ENCODE measurements around the gene THEM4.
"Not testable (repeated sequence)": the region's sequence is repeated elsewhere in the genome, so short reads cannot be mapped to it uniquely, and the experiment has no call there.

The THEM4 gene

DNA sequence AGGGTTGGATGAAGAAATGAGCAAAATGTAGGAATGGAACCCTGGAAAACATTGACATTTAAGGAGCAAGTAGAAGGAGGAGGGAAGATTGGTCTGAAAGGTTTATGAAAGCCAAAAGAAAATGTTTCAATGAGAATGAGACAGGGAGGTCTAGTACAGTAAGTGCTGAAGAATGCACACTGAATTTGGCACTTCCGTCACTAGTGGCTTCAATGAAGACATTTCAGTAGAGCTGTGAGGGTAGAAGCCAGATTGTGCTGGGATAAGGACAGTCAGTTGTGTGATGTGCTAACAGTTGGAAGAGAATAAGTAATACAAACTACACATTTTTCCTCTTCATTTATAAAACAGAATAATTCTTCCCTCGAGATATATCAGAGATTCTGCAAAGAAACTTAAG lies 17.1 kb downstream of the THEM4 start:
- DNase-seq: no peak

DNA sequence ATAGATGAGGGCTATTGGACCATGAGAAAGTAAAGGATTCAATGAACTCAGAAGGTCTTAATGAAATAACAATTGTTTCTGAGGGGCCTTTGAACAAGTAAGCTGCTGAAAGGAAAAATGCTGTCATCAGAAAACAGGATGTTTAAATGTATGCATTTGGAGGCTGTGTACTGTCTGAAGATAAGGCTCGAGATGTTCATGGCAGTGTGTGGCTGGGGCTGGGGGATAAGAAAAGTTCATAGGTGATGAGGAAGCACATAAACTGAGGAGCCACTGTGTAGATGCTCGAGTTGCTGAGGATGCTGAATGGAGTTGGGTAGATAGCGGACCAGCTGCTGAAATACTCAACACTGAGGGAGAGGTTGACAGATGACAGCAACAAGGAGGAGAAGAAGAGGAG lies 17.8 kb downstream of the THEM4 start:
- no peak for DNase-seq

DNA sequence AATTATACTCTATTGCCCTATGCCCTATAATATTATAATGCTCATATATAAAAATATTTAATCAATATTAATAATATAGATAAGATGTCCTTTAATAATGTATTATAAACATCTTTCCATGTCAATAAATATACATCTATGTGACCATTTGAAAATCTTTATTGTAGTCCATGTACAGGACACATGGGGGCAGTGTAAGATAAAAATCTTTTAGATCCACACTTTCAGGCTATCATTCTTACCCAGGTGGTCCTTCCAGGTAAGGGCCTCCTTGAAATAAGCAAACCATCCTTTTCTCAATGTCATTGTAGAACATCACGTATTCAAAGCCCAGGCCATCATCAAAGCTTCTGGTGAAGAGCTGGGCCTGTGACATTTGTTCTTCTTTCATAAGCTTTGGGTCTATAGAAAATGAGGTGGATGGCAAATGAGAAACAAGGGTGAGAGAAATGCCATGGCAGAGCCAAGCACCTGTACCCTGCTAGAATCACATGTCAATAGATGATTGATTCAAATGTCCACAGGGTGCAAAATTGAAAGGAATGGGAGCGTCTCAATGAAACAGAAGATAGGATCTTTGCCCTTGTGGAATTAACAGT lies 20.2 kb downstream of the THEM4 start:
- no peak for DNase-seq

DNA sequence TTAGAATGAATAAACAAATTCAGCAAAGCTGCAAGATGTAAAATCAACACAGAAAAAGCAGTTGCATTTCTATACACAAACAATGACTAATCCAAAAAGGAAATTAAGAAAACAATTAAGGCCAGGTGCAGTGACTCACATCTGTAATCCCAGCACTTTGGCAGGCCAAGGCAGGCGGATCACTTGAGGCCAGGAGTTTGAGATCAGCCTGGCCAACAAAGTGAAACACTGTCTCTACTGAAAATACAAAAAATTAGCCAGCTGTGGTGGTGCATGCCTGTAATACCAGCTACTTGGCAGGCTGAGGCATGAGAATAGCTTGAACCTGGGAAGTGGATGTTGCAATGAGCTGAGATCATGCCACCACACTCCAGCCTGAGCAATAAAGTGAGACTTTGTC lies 22.3 kb downstream of the THEM4 start:
- DNase-seq: no peak

DNA sequence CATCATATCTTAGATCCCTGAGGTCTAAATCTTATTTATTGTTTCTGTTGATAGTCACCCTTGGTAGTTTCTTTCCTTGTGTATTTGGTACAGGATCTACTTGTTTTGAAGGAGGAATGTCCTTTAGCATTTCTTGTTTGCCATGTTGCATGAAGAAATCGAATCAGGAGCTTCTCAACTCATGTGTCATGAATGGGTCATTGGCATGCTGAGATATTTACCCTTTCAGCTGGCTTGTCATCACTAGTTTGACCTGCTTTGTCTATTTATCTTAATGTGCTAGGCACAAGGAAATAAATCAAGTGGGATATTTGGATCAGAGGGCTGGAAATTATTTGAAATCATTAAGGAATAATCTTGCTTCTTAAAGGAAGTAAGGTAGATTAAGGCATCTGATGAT lies 23.8 kb downstream of the THEM4 start:
- DNase-seq: no peak

DNA sequence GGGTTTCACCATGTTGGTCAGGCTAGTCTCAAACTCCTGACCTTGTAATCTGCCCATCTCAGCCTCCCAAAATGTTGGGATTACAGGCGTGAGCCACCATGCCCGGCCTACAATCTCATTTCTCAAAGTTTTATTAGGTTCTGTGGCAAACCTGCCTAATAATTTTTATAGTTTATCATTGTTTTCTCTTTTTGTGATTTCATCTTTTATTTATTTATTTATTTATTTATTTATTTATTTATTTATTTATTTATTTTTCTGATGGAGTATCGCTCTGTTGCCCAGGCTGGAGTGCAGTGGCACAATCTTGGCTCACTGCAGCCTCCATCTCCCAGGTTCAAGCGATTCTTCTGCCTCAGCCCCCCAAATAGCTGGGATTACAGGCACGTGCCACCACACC lies 24.4 kb downstream of the THEM4 start:
- not testable (repeated sequence) for DNase-seq

DNA sequence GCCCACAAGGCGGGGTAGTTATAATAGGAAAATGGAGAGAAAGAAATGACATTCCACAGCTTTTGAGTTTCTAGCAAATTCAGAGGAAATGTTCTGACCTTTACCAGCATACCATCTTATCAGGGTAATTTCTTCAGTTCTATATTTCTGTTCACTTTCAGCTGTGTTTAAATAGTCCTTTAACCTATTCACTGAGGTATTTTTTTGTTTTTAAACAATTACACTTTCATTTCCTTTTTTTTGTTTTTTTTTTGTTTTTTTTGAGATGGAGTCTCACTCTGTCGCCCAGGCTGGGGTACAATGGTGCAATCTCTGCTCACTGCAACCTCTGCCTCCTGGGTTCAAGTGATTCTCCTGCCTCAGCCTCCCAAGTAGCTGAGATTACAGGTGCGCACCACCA lies 24.9 kb downstream of the THEM4 start:
- DNase-seq: not testable (repeated sequence)

DNA sequence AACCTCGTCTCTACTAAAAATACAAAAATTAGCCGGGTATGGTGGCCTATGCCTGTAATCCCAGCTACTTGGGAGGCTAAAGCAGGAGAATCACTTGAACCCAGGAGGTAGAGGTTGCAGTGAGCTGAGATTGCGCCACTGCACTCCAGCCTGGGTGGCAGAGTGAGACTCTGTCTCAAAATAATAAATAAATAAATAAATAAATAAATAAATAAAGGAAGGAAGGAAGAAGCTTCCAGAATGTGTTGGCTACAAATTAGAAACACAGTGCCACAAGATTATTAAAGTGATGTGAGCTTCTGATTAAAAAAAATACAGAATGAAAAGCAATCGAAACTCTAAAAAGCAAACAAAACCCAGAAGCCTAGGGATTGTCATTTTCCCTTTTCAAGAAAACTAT lies 25.4 kb downstream of the THEM4 start:
- DNase-seq: not testable (repeated sequence)

DNA sequence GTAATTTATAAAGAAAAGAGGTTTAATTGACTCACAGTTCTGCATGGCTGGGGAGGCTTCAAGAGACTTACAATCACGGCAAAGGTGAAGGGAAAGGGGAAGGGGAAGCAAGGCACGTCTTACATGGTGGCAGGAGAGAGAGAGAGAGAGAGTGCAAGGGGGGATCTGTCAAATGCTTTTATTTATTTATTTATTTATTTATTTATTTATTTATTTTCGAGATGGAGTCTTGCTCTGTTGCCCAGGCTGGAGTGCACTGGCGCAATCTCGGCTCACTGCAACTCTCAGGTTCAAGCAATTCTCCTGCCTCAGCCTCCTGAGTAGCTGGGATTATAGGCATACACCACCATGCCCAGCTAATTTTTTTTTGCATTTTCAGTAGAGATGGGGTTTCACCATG lies 26.4 kb downstream of the THEM4 start:
- not testable (repeated sequence) for DNase-seq

DNA sequence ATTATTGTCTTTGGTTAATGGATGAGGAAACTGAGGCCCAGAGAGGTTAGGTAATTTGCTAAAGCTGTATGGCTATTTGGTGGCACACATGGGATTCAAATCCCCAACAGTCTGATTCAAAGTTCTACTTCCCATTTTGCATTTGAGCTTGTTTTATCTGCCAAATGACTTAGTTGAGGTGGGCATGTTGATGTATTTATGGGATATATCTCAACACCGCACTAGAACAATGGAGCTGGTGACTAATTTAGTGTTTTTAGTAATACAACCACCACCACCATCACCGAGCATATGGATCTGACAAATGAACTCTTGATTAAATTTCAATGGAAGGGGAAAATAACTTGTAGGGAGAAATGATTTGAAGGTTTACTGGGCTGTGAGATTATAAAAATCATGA lies 26.8 kb downstream of the THEM4 start:
- no peak for DNase-seq

DNA sequence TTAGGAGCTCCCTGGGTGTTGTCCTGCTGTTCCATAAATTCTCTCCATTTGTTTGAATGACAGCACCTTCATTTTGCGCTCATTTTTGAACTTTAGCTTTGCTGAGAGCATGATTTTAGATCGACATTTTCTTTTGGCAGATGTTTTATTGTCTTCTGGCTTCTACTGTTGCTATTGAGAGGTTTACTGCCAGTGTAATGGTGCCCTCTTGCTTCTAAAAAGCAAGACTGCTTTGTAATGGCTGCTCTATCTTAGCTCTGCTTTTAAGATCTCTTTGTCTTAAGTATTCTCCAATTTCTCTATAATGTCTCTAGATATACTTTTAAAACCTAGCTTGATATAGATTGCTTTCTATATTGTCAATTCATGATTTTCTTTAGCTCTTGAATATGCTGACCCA lies 27.8 kb downstream of the THEM4 start:
- no peak for DNase-seq

DNA sequence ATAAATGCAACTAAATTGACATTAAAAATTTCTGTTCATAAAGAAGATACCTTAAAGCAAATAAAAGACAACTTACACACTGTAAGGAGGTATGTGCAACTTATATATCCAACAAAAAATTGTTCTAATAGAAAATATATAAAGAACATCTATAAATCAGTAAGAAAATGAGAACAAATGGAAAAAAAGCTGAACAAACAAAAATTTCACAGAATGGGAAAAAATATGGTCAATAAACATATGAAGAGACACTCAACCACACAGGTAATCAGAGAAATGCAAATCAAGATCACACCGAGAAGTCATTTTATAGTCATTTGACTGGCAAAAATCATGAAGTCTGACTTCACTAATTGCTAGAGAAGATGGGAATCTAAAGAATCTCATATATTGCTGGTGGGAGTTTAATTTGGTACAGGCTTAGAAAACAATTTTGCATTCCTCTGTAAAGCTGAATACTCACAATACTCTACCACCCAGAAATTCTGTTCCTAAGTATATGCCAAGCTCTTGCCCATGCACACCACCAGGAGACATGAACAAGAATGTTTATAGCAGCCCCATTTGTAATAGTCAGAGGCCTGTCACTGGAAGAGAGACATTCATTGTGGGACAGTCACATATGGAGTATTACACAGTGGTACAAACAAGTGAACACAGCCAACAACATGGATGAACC lies 33.8 kb downstream of the THEM4 start:
- no peak for DNase-seq

DNA sequence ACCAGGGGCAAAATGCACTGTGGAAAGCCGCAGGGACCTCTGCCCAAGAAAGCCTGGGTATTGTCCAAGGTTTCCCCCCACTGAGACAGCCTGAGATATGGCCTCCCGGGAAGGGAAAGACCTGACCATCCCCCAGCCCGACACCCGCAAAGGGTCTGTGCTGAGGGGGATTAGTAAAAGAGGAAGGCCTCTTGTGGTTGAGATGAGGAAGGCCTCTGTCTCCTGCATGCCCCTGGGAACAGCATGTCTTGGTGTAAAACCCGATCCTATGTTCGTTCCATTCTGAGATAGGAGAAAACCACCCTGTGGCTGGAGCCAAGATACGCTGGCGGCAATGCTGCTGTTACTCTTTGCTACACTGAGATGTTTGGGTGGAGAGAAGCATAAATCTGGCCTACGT lies 36.5 kb downstream of the THEM4 start:
- DNase-seq: not testable (repeated sequence)

DNA sequence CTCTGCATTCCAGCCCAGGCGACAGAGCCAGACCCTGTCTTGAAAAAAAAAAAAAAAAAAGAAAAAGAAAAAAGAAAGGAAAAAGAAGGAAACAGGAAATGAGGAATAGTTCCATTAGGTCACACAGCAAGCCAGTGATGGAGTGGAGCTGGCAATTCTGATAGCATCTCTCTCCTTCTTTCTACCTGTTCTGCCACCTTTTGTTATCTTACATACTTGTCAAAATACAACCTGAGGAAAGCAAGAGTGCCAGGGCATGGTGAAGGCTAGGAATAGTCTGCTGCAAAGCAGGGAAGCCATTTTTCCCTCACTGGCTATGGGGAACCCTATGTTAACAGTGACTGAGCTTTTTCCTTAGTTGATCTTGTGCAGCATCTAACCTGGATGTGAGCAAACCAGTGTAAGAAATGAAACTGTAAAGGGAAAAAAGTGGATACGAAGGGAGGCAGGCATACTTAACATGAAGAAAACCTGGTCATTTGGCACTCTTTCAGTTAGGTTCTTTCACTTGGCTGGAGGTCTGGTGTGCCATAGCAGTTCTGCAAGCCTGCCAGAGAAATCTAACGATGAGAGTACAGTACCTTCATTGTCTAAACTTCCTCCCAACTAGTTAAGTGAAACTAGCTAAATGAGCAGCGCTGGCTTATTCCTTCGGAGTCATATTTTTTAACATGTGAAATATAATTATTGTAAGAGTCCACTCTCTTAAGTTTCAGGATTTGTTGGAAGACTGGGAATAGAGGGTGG lies 37.9 kb downstream of the THEM4 start:
- no peak for DNase-seq

DNA sequence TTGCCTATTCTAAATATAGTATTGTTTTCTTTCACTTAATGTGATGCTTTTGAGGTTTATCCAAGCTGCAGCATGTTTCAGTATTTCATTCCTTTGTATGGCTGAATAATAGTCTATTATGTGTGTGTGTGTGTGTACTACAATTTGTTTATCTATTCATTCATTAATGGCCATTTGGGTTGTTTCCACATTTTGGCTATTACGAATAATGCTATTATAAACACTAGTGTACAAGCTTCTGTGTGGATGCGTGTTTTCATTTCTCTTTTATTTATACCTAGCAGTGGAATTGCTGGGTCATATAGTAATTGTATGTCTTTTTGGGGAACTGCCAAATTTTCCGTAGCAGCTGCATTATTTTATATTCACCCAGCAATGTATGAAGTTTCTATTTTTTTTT lies 40.8 kb downstream of the THEM4 start:
- DNase-seq: no peak

DNA sequence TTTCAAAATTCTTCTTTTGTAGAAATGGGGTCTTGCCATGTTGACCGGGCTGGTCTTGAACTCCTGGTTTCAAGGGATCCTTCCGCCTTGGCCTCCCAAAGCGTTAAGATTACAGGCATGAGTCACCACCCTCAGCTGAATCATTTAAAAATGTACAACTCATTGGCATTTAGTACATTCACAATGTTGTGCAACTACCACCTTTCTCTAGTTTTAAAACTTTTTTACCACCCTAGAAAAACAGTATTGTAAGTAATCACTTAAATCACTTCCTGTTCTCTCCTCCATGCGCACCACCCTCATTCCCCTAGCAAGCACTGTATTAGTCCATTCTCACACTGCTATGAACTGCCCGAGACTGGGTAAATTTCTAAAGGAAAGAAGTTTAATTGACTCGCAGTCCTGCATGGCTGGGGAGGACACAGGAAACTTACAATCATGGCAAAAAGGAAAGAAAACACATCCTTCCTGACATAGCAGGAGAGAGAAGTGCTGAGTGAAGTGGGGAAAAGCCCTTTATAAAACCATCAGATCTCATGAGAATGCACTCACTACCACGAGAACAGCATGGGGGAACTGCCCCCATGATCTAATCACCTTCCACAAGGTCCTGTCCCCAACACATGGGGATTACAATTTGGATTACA lies 41.4 kb downstream of the THEM4 start:
- DNase-seq: no peak

DNA sequence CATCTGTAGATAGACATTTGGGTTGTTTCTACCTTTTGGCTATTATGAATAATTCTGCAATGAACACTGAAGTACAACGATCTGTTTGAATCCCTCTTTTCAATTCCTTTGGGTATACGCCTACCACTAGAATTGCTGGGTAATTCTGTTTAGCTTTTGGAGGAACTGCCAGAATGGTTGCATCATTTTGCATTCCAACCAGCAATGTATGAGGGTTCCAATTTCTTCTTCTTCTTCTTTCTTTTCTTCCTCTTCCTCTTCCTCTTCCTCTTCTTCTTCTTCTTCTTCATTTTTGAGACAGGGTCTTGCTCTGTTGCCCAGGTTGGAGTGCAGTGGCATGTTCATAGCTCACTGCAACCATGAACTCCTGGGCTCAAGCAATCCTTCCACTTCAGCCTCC lies 42.0 kb downstream of the THEM4 start:
- no peak for DNase-seq

DNA sequence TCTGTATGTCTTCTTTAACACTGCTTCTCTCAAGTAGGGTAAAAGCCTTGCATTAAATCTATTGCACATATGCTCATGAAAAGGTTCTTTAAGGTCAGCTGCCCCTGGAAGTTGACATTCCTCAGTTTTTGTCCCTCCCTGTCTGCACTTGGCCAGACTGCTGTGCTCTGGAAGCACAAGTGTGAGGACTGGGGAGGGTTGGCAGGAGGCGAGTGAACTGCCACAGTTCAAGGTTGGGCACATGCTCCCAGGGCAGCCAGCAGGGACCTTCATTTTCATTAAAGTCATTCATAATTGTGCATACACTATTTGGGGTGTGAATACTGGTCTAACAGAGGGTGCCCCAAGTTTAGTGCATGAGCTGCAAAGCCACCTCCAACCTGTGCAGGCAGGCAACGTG lies 44.9 kb downstream of the THEM4 start:
- DNase-seq: no peak

DNA sequence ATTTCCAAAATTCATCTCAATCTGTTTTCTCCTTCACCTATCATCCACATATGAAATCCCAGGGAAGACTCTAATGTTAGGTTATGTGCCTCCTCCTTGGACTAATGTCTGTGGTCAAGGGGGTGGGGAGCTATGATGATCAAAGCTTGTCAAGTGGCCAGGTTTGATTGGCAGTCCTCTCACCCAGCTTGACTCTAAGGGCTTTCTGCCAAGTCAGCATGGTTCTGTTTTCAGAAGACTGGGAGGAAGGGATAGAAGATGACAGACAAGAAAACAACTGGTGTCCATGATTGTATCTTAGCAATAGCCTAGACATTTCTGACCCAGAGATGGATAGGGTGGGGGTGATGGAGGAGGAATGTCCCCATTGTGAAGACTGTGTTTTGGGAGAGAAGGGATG lies 46.7 kb downstream of the THEM4 start:
- no peak for DNase-seq

DNA sequence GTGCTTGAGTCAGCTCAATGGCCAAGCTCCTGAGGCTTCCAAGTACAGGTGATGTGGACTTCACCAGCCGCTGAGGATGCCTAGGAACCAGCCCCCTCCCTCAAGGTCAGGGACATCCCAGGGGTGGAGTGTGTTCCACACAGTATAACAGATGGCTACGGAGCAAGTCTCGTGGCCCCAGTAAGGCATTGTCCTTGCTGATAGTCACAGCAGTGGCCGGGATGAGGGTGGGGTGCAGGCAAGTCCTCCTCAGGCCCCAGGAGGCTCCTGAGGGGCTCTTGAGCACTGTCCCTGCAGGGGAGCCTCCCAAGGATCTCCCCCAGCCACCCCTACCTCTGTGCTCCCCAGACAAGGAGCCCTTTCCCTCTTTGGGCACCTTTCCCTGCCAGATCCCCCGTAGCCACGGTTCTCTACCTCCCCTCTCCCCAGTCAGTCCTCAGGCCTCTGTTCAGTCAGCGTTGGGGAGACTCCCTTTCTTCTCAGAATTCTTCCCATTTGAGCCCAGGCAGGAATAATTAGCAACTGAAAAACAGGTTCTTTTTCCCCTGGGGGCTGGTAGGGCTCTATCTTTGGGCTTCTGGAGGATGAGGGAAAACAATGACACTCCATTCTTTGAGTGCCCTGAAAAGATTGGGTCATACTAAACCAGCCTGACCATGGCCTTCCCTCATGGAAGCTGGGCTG lies 48.7 kb downstream of the THEM4 start:
- no peak for DNase-seq

DNA sequence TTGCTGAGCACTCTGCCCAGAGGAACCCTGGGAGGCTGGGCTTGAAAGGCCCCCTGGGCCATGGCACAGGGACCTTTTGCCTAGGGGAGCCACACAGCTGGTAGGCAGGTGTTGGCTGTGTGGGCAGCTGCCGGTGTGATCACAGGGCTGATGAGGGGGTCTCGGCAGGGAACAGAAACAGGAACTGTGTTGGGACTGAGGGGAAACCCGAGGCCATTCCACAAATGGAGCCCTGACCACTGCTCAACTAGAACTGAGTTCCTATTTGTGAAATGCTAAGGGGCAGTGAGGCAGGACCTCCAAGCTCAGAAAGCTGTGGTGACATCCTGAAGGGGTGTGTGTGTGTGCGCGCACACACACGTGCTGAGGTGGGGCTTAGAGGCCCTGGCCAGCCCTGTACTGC lies 49.4 kb downstream of the THEM4 start:
- no peak for DNase-seq

DNA sequence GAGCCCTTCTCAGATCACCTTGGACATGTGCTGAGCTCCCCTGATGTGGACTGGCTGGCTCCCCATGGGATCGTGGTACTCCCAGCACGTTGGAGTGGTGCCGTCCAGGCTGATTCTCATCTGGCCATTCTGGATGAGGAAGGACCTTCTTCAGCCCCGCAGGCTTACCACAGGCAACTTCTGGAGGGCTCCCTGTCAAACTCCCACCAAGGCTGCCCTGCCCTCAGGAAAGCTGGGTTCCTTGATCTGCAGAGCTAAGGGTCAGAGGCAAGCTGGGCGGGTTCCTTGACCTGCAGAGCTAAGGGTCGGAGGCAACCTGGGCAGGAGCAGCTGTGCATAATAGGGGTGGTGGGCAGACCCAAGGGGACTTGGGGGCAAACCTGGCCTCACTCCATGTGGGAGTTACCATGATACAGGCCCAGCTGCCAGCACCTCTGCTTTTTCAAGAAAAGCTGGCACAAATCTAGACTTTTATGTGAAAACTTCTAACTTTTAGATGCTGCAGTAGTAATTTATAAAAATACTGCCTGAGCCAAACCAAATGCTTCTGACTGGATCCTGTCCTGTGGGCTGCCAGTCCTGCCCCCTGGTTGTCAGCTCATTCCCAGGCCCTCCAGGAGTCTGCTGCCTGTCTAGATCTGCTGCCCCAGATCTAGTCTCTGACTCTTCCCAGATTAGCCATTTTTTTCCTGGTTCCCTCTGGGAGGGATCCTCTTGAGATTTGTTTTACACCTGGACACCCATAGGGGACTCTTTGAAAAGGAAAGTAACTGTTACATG lies 50.2 kb downstream of the THEM4 start:
- DNase-seq: no peak

All from NCI-H1436 treated with DMSO at 0.1 percent for 48 hours (cell line).